HEK293 (cell line): ENCODE results near the gene GLOD4.

Source experiments
- CTCF ChIA-PET: fragments of 350-600 bp; formaldehyde crosslinking; extraction: SDS; loops from one replicate; lab custom pipeline; 2021; ENCODE audit warnings: antibody characterized with exemption; lab: Yijun Ruan, JAX
- POLR2A ChIA-PET: fragments of 300-600 bp; formaldehyde crosslinking; extraction: SDS; loops from one replicate; lab custom pipeline; 2020; ENCODE audit warnings: antibody characterized with exemption, inconsistent platforms; lab: Yijun Ruan, JAX
- H3K27ac ChIP-seq: fragments of 200-500 bp; sonication (Bioruptor generic); 2 replicates; pipeline ENCODE4 v1.5.1; 2014; ENCODE audit warnings: low read depth, low read length, control low read depth, inconsistent platforms; ENCODE audit errors: extremely low read depth
- H3K36me3 ChIP-seq, 2 experiments: fragments of 200-500 bp in 1 of 2; sonication (Bioruptor generic) in 1 of 2; 1 replicate in 1 of 2; 2 replicates in 1 of 2; pipeline ENCODE4 v1.5.1; 2014 to 2017; ENCODE audit warnings: inconsistent platforms in 2 of 2, low read length in 2 of 2; ENCODE audit not compliant: control insufficient read depth in 2 of 2, insufficient read depth in 1 of 2
- H3K4me1 ChIP-seq: fragments of 200-500 bp; sonication (Bioruptor generic); 2 replicates; pipeline ENCODE4 v1.5.1; 2014; ENCODE audit warnings: mild to moderate bottlenecking, low read length, inconsistent platforms; ENCODE audit not compliant: control insufficient read depth, insufficient read depth
- H3K4me3 ChIP-seq: 2 replicates; pipeline ENCODE4 v1.5.1; 2011; ENCODE audit warnings: low read depth, mild to moderate bottlenecking, control low read depth, low read length, moderate library complexity
- H3K9me3 ChIP-seq: fragments of 200-500 bp; sonication (Bioruptor generic); 2 replicates; pipeline ENCODE4 v1.5.1; 2014; ENCODE audit warnings: low read depth, low read length, inconsistent platforms; ENCODE audit not compliant: control insufficient read depth, insufficient read depth
- EGR2 ChIP-seq: fragments of 450-650 bp; formaldehyde crosslinking; IDR thresholded peaks from 2 replicates; pipeline ENCODE4 v1.5.1; 2016; ENCODE audit warnings: low read depth, missing biosample characterization, missing genetic modification characterization
- HOXD13 ChIP-seq: sonication (generic); formaldehyde crosslinking; IDR thresholded peaks from 2 replicates; pipeline ENCODE4 v1.8.0; 2022; ENCODE audit warnings: missing genetic modification reagents, borderline replicate concordance
- KLF7 ChIP-seq: fragments of 450-650 bp; formaldehyde crosslinking; IDR thresholded peaks from 2 replicates; pipeline ENCODE4 v1.5.1; 2016; ENCODE audit warnings: missing biosample characterization, missing genetic modification characterization, borderline replicate concordance
- SCRT2 ChIP-seq: fragments of 450-650 bp; formaldehyde crosslinking; IDR thresholded peaks from 2 replicates; pipeline ENCODE4 v1.5.1; 2016; ENCODE audit warnings: missing biosample characterization, missing genetic modification characterization
- YY1 ChIP-seq: fragments of 450-650 bp; formaldehyde crosslinking; IDR thresholded peaks from 2 replicates; pipeline ENCODE4 v1.5.1; 2018; ENCODE audit warnings: missing biosample characterization, missing genetic modification characterization
- ZBTB21 ChIP-seq: fragments of 450-650 bp; formaldehyde crosslinking; IDR thresholded peaks from 2 replicates; pipeline ENCODE4 v1.5.1; 2017; ENCODE audit warnings: missing biosample characterization, missing genetic modification characterization
- ZFP3 ChIP-seq: fragments of 450-650 bp; formaldehyde crosslinking; IDR thresholded peaks from 2 replicates; pipeline ENCODE4 v1.5.1; 2016; ENCODE audit warnings: low read depth, missing biosample characterization, missing genetic modification characterization
- ZNF16 ChIP-seq: fragments of 450-650 bp; formaldehyde crosslinking; IDR thresholded peaks from 2 replicates; pipeline ENCODE4 v1.5.1; 2016; ENCODE audit warnings: low read depth, missing biosample characterization, missing genetic modification characterization
- ZNF23 ChIP-seq: fragments of 450-650 bp; formaldehyde crosslinking; IDR thresholded peaks from 2 replicates; pipeline ENCODE4 v1.5.1; 2016; ENCODE audit warnings: missing biosample characterization, missing genetic modification characterization, borderline replicate concordance
- ZNF366 ChIP-seq: fragments of 450-650 bp; formaldehyde crosslinking; conservative IDR thresholded peaks from 2 replicates; pipeline ENCODE4 v1.5.1; 2016; ENCODE audit warnings: missing biosample characterization, missing genetic modification characterization
- ZNF404 ChIP-seq: fragments of 450-650 bp; formaldehyde crosslinking; IDR thresholded peaks from 2 replicates; pipeline ENCODE4 v1.5.1; 2017; ENCODE audit warnings: missing biosample characterization, missing genetic modification characterization
- ZNF626 ChIP-seq: fragments of 450-650 bp; sonication (Bioruptor Pico); formaldehyde crosslinking; IDR thresholded peaks from 2 replicates; pipeline ENCODE4 v1.5.1; 2018; ENCODE audit warnings: missing biosample characterization, missing genetic modification characterization, inconsistent platforms
- ZNF670 ChIP-seq: fragments of 450-650 bp; formaldehyde crosslinking; IDR thresholded peaks from 2 replicates; pipeline ENCODE4 v1.5.1; 2016; ENCODE audit warnings: missing biosample characterization, missing genetic modification characterization, low read depth
- ZNF701 ChIP-seq: fragments of 450-650 bp; formaldehyde crosslinking; IDR thresholded peaks from 2 replicates; pipeline ENCODE4 v1.5.1; 2016; ENCODE audit warnings: missing biosample characterization, missing genetic modification characterization
- TF ChIP-seq, protein P1 (sequence below): fragments of 450-650 bp; formaldehyde crosslinking; IDR thresholded peaks from 2 replicates; pipeline ENCODE4 v1.5.1; 2016; ENCODE audit warnings: missing biosample characterization, missing genetic modification characterization
- TF ChIP-seq, protein P2 (sequence below): fragments of 450-650 bp; IDR thresholded peaks from 2 replicates; pipeline ENCODE4 v1.5.1; 2018; ENCODE audit warnings: missing biosample characterization, missing genetic modification characterization
- TF ChIP-seq, protein P3 (sequence below): fragments of 450-650 bp; formaldehyde crosslinking; IDR thresholded peaks from 2 replicates; pipeline ENCODE4 v1.5.1; 2017; ENCODE audit warnings: missing biosample characterization, missing genetic modification characterization
- TF ChIP-seq, protein P4 (sequence below): fragments of 450-650 bp; formaldehyde crosslinking; IDR thresholded peaks from 2 replicates; pipeline ENCODE4 v1.5.1; 2016; ENCODE audit warnings: missing biosample characterization, missing genetic modification characterization
- TF ChIP-seq, protein P5 (sequence below): fragments of 450-650 bp; formaldehyde crosslinking; conservative IDR thresholded peaks from 2 replicates; pipeline ENCODE4 v1.5.1; 2016; ENCODE audit warnings: low read depth, missing biosample characterization, missing genetic modification characterization

The GLOD4 gene

DNA sequence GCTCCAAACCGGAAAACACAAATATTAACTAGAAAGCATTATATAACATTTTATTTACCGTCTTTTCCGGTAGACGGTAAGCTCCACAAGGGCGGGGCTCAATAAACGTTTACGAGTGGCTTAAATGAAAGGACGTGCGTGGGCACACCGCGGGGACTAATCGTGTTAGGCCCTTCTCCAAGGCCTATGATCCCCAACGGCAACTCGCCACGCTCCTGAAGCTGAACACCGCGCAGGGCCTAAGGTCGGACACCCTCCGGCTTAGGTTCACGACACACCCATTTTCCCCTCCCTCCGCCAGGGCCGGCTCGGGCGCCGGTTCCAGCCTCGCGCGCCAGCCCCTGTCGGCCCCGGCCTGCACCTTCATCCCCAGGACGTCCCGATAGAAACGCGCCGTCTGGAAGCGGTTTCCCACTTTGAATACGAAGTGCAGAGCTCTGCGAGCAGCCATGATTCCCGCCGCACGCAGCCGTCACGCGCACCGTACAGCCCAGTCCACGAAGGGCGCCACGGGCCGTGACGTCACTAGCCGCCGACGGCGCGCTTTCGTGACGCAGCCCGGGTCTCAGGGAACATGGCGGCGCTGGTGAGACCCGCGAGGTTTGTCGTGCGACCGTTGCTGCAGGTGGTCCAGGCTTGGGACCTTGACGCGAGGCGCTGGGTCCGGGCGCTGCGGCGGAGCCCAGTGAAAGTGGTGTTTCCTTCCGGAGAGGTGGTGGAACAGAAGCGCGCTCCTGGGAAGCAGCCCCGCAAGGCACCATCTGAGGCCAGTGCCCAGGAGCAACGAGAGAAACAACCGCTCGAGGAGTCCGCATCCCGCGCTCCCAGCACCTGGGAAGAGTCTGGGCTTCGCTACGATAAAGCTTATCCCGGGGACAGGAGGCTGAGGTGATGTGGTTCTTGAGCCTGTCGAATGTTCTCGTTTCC lies at the start of gene GLOD4, which contains the start of gene MRM3 (continued):
- TF ChIP-seq, protein P1, sequence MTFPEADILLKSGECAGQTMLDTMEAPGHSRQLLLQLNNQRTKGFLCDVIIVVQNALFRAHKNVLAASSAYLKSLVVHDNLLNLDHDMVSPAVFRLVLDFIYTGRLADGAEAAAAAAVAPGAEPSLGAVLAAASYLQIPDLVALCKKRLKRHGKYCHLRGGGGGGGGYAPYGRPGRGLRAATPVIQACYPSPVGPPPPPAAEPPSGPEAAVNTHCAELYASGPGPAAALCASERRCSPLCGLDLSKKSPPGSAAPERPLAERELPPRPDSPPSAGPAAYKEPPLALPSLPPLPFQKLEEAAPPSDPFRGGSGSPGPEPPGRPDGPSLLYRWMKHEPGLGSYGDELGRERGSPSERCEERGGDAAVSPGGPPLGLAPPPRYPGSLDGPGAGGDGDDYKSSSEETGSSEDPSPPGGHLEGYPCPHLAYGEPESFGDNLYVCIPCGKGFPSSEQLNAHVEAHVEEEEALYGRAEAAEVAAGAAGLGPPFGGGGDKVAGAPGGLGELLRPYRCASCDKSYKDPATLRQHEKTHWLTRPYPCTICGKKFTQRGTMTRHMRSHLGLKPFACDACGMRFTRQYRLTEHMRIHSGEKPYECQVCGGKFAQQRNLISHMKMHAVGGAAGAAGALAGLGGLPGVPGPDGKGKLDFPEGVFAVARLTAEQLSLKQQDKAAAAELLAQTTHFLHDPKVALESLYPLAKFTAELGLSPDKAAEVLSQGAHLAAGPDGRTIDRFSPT: no peak
- TF ChIP-seq ZNF16 (no peak; the same call in 1 of the 2 replicates), ZNF404 (no peak)

DNA sequence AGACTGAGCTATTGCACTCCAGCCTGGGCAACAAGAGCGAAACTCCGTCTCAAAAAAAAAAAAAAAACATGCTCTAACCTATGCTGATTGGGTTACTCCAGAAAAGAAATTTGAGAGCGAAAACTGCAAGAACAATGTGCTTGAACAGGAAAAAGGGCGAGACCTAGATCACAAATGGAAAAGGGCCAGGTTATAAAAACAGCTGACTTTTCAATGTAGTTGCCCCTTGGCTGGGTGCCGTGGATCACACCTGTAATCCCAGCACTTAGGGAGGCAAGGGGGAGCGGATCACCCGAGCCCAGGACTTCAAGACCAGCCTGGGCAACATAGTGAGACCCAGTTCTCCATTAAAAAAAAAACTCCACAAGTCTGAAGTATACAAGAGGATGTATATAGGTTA lies 48.9 kb upstream of the GLOD4 start:
- no peaks in the 10 kb centered on the region for H3K4me1 ChIP-seq

DNA sequence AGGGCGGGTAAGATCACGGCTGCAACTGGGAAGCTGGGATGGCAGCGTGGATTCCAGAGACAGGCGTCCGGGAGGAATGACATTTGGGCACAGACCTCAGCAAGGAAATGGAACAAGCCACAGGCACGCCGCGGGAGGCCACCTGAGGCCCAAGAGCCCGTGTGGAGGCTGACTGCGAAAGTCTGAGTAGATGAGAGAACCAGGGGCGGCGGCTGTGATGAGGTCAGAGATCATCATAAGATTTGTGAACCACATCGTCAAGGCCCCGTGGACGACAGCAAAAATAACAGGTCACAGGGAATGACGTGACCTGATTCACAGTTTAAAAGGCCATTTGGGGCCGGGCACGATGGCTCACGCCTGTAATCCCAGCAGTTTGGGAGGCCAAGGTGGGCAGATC lies 48.3 kb upstream of the GLOD4 start:
- H3K4me3 ChIP-seq: no peak overlapping the region
- POLR2A ChIA-PET: no interaction called here
- H3K4me1 ChIP-seq: no peaks in the 10 kb centered on the region
- H3K36me3 ChIP-seq: no peaks in the 10 kb centered on the region
- TF ChIP-seq ZNF366 (tag by site-specific recombination): no peak
- TF ChIP-seq, protein P2, sequence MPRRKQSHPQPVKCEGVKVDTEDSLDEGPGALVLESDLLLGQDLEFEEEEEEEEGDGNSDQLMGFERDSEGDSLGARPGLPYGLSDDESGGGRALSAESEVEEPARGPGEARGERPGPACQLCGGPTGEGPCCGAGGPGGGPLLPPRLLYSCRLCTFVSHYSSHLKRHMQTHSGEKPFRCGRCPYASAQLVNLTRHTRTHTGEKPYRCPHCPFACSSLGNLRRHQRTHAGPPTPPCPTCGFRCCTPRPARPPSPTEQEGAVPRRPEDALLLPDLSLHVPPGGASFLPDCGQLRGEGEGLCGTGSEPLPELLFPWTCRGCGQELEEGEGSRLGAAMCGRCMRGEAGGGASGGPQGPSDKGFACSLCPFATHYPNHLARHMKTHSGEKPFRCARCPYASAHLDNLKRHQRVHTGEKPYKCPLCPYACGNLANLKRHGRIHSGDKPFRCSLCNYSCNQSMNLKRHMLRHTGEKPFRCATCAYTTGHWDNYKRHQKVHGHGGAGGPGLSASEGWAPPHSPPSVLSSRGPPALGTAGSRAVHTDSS (tag by site-specific recombination): no peak
- TF ChIP-seq ZFP3 (tag by site-specific recombination): no peak
- TF ChIP-seq HOXD13 (CRISPR knock-in tag): no peak
- no peak for TF ChIP-seq ZBTB21 (tag by site-specific recombination)
- TF ChIP-seq, protein P3, sequence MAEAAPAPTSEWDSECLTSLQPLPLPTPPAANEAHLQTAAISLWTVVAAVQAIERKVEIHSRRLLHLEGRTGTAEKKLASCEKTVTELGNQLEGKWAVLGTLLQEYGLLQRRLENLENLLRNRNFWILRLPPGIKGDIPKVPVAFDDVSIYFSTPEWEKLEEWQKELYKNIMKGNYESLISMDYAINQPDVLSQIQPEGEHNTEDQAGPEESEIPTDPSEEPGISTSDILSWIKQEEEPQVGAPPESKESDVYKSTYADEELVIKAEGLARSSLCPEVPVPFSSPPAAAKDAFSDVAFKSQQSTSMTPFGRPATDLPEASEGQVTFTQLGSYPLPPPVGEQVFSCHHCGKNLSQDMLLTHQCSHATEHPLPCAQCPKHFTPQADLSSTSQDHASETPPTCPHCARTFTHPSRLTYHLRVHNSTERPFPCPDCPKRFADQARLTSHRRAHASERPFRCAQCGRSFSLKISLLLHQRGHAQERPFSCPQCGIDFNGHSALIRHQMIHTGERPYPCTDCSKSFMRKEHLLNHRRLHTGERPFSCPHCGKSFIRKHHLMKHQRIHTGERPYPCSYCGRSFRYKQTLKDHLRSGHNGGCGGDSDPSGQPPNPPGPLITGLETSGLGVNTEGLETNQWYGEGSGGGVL (tag by site-specific recombination): no peak
- TF ChIP-seq KLF7 (tag by site-specific recombination): no peak
- no peak overlapping the region for H3K27ac ChIP-seq
- CTCF ChIA-PET: interaction anchor here (0.6 kb wide), 1 partner anchor 25 kb away, joined by 3 read pairs; no protein-coding TSS in a partner anchor
- H3K9me3 ChIP-seq: no peaks in the 10 kb centered on the region

More for the DNA sequence above, 48.9 kb upstream of the GLOD4 start:
- Histone ChIP-seq H3K36me3 (no peaks in the 10 kb centered on the region), H3K4me3 (no peak overlapping the region), H3K9me3 (no peaks in the 10 kb centered on the region), H3K27ac (no peak overlapping the region)
- POLR2A ChIA-PET: no interaction called here
- TF ChIP-seq ZNF23: no peak
- TF ChIP-seq SCRT2: no peak
- TF ChIP-seq EGR2 (tag by site-specific recombination): no peak
- TF ChIP-seq ZNF626 (tag by site-specific recombination): no peak
- TF ChIP-seq, protein P4, sequence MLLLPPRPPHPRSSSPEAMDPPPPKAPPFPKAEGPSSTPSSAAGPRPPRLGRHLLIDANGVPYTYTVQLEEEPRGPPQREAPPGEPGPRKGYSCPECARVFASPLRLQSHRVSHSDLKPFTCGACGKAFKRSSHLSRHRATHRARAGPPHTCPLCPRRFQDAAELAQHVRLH (tag by site-specific recombination): no peak
- TF ChIP-seq ZNF366 (tag by site-specific recombination): no peak
- TF ChIP-seq YY1: no peak
- TF ChIP-seq, protein P5, sequence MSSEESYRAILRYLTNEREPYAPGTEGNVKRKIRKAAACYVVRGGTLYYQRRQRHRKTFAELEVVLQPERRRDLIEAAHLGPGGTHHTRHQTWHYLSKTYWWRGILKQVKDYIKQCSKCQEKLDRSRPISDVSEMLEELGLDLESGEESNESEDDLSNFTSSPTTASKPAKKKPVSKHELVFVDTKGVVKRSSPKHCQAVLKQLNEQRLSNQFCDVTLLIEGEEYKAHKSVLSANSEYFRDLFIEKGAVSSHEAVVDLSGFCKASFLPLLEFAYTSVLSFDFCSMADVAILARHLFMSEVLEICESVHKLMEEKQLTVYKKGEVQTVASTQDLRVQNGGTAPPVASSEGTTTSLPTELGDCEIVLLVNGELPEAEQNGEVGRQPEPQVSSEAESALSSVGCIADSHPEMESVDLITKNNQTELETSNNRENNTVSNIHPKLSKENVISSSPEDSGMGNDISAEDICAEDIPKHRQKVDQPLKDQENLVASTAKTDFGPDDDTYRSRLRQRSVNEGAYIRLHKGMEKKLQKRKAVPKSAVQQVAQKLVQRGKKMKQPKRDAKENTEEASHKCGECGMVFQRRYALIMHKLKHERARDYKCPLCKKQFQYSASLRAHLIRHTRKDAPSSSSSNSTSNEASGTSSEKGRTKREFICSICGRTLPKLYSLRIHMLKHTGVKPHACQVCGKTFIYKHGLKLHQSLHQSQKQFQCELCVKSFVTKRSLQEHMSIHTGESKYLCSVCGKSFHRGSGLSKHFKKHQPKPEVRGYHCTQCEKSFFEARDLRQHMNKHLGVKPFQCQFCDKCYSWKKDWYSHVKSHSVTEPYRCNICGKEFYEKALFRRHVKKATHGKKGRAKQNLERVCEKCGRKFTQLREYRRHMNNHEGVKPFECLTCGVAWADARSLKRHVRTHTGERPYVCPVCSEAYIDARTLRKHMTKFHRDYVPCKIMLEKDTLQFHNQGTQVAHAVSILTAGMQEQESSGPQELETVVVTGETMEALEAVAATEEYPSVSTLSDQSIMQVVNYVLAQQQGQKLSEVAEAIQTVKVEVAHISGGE (tag by site-specific recombination): no peak
- TF ChIP-seq ZNF701 (tag by site-specific recombination): no peak
- TF ChIP-seq ZNF670 (tag by site-specific recombination): no peak
- CTCF ChIA-PET: no interaction called here
